ENCODE results near the gene USP35. TPM values are rescaled to one million over a fixed set of nuclear protein-coding genes. Genes with fewer than 3 reads are reported as not detected.
"Not testable (repeated sequence)": the region's sequence is repeated elsewhere in the genome, so short reads cannot be mapped to it uniquely, and the experiment has no call there.

The USP35 gene
- total RNA-seq, 1 donor, result 3.8 TPM

DNA sequence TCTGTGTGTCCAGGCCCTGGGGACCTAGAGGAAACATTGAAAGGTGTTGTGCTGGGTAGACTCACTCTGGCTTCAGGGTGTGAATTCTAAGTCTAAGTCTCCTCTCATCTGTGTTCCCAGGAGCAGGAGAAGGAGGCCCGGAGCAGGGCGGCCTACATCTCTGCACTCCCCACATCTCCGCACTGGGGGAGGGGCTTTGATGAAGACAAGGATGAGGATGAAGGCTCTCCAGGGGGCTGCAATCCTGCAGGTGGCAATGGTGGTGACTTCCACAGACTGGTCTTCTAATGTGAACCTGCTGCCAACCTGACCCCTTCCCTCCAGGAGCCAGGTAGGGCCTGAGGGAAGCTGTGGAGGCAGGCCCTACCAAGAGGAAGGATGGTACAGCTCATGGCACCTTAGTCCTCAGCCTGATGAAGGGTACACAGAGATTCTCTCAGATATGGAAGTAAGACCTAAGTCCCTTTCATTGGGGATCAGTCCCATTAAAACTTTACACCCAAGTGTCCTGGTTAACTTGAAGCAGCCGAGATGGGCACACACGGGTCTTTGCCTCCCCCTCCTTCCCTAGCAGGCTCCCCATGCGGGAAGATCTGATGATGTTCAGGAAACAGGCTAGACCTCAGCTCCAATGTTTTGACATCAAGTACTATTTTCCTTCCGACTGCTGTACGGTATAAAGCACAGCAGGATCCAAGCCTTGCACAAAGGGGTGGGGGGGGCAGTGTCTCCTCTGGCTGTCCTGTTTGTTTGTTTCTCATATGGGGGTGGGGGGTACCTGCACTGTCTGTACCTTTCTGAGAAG, 25.0 kb downstream of the USP35 start:
- no peak for DNase-seq (ENCODE audit: low read depth in 2 of 3, low spot score in 2 of 3)

DNA sequence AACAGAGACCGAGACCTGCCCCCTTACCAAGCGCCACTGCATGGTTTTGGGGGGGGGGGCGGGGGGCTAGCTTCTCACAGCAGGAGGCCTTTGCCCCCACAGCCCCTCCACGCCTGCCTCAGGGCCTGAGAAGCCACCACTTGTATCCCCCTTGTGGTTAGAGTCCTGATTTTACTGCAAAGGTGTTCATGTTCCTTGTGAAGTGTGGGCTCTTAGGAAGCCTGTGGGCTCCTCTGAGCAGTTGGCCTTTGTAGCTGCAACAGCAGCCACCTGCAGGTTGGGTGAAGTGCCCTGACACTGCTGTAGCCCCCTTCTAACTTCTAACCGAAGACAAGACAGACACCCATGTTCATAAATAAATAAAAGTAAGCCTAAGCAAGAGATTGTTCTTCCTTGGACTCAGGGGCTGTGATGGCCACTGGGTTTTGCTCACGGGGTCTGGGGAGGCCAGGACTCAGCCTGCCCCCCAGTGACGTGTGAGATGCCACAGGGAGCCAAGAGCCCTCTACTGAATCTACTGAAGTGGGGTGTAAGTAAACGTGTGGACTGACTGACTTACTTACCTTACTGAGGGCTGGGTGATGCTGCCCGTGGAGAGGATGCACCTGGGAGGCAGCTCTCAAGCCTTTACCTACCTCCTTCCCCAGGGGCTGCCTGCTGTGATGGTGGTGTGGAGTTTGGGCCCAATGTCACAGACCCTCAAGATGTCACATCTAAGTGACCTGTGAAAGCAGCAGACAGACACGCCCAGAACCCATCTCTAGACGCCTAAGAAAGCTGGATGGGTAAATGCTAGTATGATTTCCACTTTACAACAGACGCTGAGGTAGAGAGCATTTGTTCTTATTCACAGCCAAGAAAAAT, 25.8 kb downstream of the USP35 start:
- no peak for DNase-seq (ENCODE audit: low read depth in 2 of 3, low spot score in 2 of 3)

DNA sequence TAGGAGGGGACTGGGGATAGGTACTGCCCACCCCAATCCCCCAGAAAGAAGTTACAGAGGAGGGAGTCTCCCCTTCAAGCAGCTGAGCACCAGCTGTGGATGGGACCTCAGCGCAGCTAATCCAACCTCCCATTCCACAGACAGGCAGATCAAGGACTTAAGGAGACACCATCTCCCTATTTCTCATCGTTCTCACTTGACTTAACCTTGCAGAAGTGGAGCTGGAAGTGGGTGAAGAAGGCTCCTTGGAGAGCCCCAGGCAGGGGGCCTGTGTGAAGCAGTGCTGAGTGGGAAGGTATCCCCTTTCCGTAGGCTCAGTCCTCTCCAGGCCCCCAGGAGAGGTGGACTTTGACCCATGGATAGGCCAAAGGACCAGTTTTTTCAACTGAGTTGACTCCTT, 27.3 kb downstream of the USP35 start:
- DNase-seq (ENCODE audit: low read depth in 2 of 3, low spot score in 2 of 3), result no peak

DNA sequence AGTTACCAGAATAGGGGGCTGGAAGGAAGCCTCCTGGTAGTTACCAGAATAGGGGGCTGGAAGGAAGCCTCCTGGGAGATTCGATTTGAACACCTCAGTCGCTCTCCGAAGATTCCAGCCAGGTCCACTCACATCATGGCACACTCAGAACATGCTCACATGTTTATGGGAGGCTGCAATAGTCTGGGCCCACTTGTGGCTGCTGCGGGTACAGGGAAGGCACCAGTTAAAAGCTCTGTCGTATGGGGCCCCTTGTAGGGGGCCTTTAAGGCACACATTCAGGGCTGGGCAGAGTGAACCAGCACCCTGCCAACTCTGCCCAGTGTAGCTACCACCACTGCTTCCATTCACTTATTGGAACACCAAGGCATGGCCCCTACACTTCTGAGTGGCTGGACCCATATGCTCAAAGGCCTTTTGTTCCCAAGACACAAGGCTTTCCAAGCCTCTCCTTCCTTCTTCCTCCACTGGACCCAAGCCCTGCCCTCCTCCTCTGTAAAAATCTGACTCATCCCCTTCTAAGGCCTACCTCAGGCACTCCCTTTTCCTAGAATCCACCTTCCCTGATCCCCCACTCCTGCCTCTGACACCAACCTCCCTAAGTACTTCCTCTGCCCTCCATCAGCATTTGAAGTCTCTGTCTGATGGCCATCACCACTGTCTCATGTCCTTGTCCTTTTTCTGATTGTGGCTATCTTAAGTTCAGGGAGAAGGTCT, 28.0 kb downstream of the USP35 start:
- DNase-seq (ENCODE audit: low read depth in 2 of 3, low spot score in 2 of 3), result no peak

DNA sequence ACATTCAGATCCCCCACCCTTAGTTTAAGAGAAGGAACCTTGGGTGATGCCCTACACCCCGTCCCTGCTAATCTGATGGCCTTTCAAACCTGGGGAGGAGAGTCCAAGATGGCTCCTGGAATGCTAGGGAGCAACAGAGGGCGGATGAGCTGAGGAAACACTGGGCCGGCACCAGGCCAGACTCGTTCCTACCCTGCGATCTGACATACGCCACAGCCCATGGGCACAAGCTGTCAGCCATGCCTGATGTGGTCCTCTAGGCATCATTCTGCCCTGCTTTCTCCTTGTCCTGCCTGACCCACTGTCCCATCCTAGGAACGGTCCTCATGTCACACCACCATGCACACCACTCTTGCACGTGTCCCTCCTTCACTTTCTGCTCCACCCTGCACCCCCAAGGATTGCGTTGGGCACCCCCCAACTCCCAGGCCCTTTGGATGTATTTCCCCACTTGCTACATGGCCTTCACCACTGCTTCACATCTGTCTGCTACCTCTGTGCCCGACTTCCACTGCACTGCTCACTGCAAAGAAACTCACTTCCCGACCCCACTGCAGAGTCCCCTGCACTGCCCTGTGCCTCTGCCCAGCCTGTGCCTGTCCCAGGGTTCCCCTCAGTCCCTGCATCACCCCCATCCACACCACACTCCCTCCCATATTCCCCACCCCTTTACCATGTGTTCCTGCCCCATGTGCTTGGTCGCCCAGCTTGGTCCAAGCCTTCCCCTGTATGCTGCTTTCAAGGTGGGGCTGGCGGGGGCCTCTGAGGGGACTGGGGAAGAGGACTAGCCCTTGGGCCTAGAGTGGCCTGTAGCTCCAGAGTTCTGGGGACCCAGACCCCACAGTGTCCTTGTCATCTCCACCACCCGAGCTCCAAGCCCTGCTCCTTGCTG, 29.2 kb downstream of the USP35 start:
- no peak for DNase-seq (ENCODE audit: low read depth in 2 of 3, low spot score in 2 of 3)

DNA sequence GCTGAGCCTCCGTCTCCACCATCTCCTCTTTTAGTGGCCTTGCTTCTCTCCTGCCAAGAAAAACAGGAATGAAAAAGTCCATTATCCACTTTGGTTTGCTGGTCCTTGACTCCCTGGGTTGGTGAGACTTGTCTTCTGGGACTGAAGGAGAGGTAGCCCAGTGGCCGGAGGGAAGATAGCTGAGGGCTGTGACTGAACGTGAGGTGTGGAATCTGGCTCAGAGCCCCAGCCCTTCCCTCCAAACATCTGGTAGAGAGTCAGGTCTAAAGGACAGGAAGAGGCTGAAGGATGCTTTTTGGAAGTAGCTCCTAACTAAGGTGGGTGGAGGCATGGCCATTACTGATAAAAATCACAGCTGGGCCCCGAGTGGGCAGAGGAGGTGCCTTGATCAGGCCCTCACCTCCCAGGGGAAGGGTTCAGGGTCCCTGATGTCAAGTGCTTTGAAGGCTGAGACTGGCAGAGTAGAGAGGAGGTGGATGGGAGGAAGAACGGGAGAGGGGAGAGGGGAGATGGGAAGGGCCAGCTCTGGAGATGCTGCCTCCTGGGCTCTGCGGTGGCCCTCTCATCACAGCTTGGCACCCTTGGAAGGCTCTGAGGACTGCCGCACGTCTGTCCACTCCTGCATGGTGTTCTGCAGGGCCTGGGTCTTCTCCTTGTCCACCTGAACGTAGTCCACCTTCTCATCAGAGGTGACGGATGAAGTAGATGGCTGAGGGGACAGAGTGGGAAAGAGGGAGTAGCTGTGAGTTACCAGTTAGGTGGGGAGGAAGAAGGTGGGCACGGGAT, 30.2 kb downstream of the USP35 start:
- DNase-seq (ENCODE audit: low read depth in 2 of 3, low spot score in 2 of 3), result no peak

DNA sequence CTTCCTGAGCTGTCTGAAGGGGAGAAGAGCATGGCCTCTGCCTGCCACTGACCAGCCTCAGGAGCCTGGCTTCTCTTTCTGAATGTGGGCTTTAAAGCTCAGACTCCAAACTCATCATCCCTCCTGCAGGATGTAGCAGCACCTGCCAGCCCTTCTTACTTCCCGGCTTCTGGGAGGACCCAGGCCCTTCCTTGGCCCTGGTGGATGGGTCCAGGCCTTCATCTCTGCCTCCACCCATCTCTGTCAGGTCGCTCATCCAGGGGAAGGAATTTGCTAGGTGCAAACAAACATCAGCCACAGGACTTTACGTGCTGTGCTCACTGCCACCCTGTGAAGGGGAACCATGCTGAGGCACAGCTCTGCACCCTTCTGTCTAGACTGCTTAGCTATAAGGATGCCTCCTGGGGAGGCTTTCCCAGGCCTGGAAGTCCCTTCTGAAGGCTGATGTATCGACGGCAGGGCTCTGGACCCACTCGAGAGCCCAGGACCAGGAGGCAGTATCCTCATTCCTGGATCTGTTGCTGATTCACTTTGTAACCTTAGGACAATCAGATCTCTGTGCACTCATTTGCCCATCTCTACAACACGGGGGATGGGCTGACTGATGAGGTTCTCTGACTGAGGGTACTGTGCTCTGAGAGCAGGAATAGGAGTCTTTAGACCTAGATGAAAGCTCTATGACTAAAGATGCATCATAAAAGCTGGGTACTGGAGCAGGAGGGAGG, 30.9 kb downstream of the USP35 start:
- no peak for DNase-seq (ENCODE audit: low read depth in 2 of 3, low spot score in 2 of 3)

DNA sequence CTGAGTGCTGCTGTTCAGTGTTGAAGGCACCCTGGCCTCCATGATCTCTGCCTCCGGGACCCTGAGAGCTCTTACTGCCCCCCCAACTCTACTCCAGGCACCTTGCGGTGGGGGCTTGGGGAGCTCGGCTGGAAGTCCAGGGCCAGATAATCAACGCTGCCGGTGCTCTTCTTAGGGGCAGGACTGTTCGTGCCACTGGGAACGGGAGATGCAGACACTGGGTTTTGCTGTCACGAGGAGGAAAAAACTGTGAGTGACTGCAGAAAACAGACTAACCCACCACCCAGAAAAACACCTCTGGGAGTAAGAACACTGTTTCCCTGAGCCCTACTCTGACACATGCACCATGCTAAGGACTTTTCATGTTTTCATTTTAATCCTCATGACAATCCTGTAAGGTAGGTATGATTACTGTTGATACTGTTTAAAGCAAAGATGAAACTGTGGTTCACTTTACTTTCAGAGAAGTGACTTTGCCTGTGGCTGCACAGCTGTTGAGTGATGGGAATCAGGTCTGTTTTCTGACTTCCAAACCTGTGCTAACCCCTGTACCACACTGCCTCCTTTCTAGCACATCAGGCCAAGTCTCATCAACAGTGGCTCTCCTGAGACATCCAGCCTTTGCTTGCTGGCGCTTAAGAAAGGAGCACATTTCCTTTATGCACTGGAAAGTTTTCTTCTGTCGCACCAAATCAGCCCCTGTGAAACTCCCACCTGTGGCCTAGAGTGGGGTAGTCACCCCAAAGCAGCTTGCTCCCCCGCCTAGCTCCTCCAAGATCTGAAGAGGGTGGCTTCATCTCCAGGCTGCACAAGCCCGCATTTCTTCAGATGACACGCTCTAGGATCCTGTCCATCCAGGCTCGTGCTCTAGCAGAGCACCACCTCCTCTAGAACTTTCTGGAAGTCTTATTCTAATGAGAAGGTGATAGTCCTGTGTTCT, 31.8 kb downstream of the USP35 start:
- no peak for DNase-seq (ENCODE audit: low read depth in 2 of 3, low spot score in 2 of 3)

DNA sequence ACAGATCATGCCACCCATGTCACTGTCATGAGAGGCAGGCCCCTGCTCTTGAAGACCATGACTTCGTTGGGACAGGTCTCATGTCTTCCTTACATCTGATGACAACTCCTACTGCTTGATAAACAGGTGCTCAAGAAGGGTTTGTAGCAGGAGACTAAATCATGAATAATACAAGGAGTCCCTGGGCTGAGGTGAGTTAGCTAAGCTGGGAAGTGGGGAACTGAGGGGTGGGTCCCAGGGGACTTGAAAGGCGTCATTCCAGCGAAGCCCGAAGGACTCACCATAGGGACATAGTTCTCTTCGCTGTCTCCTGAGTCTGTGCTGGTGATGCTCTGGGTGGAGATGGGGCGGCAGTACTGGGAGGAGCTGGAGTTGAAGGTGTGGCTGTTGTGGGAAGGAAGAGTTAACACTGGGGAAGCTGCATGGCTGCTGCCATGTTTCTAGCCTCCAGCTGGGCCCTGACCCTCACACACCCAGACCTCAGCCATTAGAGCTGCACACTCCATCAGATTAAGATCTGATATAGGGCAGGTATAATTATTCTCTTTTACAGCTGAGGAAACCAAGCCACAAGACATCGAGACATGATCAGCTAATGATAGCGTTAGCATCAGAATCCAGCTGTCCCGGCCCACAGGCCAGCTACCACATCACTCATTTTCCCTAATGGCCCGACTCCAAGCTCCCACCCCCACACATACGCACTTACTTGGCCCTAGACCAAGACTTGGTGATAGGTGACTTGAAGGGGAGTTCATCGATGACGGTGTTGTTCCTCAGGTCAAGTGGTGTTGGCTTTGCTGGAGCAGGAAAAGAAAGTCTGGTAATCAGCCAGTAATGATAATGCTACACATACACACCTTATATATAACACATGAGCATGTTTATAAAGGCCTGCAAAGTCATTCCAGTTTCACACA, 32.9 kb downstream of the USP35 start:
- DNase-seq (ENCODE audit: low read depth in 2 of 3, low spot score in 2 of 3), result no peak

DNA sequence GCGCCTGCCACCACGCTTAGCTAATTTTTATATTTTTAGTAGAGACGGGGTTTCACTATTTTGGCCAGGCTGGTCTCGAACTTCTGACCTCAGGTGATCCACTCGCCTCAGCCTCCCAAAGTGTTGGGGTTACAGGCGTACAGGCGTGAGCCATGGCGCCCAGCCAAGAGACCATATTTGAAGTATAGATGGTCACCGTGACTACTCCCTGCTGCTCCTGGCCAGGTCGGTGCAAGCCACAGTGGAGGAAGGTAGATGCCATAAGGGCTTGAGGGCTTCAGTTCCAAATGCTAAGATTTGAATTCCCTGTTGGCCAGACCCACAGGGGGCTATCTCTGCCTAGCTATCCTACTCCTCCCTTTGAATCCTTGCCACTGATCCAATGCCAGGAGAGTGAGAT, 34.0 kb downstream of the USP35 start:
- DNase-seq (ENCODE audit: low read depth in 2 of 3, low spot score in 2 of 3), result not testable (repeated sequence)

DNA sequence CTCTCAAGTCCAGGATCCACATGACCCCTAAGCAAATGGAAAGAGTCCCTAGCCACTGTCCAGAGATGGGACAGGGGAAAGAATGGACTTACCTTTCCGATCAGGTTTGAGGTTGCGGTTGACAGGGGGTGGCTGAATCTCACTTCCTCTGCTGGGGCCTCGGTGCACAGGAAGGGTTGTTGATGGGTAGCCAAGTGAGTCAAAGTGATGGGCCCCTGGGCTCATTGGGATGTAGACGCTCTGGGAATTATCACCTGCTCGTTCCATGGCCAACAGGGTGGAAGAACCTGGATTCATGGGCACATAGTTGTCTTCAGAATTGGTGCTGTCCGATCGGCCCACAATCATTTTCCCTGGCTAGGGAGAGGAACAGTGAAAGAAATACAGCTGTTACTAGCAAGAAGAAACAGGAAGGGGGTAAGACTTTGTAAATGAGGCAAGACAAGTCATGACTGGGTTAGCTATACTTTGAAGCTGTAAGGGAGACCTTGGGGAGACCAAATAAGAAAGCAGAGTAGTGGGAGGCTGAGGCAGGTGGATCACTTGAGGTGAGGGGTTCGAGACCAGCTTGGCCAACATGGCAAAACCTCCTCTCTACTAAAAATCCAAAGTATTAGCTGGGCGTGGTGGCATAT, 34.7 kb downstream of the USP35 start:
- no peak for DNase-seq (ENCODE audit: low read depth in 2 of 3, low spot score in 2 of 3)

DNA sequence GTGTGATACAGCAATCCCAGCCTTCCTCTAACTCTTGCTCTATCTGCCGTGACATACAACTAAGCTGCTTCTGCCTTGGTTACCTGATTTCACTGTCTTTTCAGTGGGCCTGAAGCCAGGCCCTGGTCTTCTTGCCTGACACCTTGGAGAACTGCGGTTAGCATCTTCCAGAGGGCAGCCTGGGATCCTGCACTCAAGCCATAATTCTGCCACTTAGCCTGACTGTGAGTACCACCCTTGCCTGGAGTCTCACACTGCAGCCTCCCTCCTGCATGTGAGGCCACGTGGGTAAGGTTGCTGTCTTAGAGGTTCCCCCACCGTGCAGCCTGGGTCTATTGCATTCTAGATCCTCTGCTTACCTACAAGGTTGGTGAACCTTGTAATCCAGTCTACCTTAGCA, 35.8 kb downstream of the USP35 start:
- no peak for DNase-seq (ENCODE audit: low read depth in 2 of 3, low spot score in 2 of 3)

DNA sequence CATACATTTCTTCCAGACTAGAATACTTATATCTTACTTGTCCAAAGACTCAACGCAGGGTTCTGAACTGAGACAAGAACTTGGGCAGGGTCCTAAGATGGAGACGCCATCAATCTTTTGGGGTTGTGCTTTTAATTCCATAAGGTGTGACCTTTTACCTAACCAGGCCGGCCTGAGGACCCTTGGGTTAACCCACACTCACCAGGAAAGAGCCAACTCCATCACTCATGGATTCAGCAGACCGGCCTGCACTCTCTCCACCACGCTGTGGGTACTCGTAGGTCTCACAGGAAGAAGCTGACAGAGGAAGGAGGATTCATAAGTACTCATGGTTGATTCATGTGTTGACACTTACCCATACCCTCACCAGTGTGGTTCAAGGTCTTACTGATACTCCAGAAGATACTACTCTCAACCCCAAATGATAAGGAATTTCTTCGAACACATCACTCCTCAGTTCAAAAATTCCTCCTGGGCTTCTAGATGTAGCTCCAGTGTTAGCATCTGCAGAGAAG, 36.2 kb downstream of the USP35 start:
- DNase-seq (ENCODE audit: low read depth in 2 of 3, low spot score in 2 of 3), result no peak

DNA sequence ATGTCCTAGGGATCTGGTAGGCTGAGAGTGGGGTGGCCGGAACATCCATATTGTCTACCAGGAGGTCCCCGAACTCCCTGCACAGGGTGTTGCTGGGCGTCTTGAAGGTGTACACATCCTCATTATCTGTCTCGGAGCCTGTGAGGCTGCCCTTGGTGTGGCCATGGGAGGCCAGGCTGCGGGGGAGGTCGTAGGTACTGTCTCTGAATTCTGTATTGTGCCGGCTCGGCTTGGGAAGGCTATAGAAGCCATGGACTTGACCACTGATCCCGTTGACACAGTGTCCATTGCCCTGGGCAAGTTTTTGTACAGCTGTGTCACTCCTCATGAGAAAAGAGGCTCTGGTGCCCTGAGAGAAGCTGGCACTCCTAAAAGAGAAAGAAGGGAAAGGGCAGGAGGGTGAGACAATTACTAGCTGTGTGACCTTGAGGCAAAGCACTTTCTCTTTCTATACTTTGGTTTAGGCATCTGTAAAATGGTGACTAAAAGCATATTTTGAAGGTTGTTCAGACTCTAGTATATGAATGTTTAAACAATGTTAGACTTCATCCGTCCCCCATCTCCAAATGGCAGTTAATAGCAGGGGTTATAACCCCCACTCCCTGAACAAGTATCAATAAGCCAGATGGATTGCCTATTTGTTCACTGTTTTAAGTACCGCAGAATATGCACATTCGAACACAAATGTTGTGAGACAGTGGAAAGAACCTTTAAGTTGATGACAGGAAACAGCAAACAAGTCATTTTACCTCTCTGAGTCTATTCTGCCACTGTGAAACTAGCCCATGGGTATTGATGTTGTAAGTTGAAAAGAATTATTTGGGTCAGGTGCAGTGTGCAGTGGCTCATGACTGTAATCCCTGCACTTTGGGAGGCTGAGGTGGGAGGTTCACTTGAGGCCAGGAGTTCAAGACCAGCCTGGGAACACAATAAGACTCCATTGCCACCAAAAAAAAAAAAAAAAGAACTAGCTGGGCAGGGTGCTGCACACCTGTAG, 38.3 kb downstream of the USP35 start:
- DNase-seq (ENCODE audit: low read depth in 2 of 3, low spot score in 2 of 3), result no peak

DNA sequence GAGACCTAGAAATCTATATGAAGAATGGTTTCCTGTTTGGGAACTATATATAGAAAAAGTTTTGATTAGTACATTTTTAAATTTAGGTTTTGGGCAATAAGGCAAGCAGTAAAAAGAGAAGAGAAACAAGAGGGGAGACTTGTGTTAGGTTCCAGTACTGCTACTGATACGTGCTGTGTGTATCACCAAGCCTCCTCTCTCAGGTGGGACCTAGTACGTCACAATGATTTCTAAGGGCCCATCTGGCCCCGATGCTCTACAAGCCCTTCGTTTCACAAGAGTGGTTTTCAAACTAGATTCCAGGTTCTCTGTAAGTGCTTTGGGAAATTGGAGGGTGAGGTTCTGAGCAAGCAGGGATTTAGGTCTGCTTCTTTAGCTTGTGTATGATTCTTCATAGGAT, 39.2 kb downstream of the USP35 start:
- DNase-seq (ENCODE audit: low read depth in 2 of 3, low spot score in 2 of 3), result no peak
